GM12878 (cell line): Measurements from ENCODE around the gene CNTNAP2. TPM values are rescaled to one million over a fixed set of nuclear protein-coding genes. Genes with fewer than 3 reads are reported as not detected.

Experiments
- ATAC-seq: fragments of 200-7000 bp; cut with Tn5 transposase; 3 replicates; pipeline ENCODE4 v1.9.1; 2020; ENCODE audit warnings: mild to moderate bottlenecking, moderate library complexity
- BruUV-seq: library from RNA; stranded (reverse); fragments of 400-500 nt; replicated peaks from 2 replicates; lab custom pipeline; 2021; lab: Mats Ljungman, UMichigan
- CTCF ChIA-PET: fragments of 300-600 bp; sonication (Branson Sonifier 250); formaldehyde crosslinking; extraction: SDS; loops from one replicate; lab custom pipeline; 2021; ENCODE audit warnings: inconsistent platforms; lab: Yijun Ruan, JAX
- POLR2A ChIA-PET: fragments of 350-600 bp; formaldehyde crosslinking; extraction: SDS; loops from one replicate; lab custom pipeline; 2021; ENCODE audit warnings: inconsistent platforms; lab: Charles Lee
- RAD21 ChIA-PET: fragments of 300-600 bp; sonication (Branson Sonifier 250); formaldehyde crosslinking; loops from one replicate; lab custom pipeline; 2023; ENCODE audit warnings: antibody characterized with exemption; ENCODE audit not compliant: unreplicated experiment; lab: Charles Lee
- SMC1A ChIA-PET: fragments of 300-600 bp; sonication (Branson Sonifier 250); formaldehyde crosslinking; loops from one replicate; lab custom pipeline; 2023; ENCODE audit not compliant: unreplicated experiment, uncharacterized antibody; lab: Charles Lee
- DNase-seq: peaks from one replicate; pipeline ENCODE4 v3.0.0-alpha.2; 2011; ENCODE audit warnings: low read depth, low spot score
- FAIRE-seq: peaks from 3 replicates; lab custom pipeline; 2011; peaks lifted over from hg19 to GRCh38; lab: Jason Lieb, UNC
- H2AFZ ChIP-seq: 2 replicates; pipeline ENCODE4 v1.6.0; 2011; ENCODE audit warnings: low read depth, low read length, control low read depth; ENCODE audit not compliant: control insufficient read depth
- H3K27ac ChIP-seq: 2 replicates; pipeline ENCODE4 v1.5.1; 2011; ENCODE audit warnings: control low read depth; ENCODE audit not compliant: control insufficient read depth, insufficient read depth
- H3K27me3 ChIP-seq, 2 experiments: replicated peaks in 1 of 2; 2 replicates each; pipeline versions ENCODE4 v1.6.0 to v1.6.1; 2011; ENCODE audit warnings: low read length in 1 of 2; ENCODE audit not compliant: control insufficient read depth in 2 of 2, insufficient read depth in 2 of 2
- H3K36me3 ChIP-seq, 2 experiments: 2 replicates each; pipeline ENCODE4 v1.5.1; 2011; ENCODE audit warnings: low read length in 1 of 2; ENCODE audit not compliant: control insufficient read depth in 2 of 2, insufficient read depth in 2 of 2
- H3K4me1 ChIP-seq: 2 replicates; pipeline ENCODE4 v1.6.1; 2011; ENCODE audit warnings: mild to moderate bottlenecking, low read length, moderate library complexity, mixed read lengths; ENCODE audit not compliant: control insufficient read depth, insufficient read depth
- H3K4me2 ChIP-seq: 2 replicates; pipeline ENCODE4 v1.6.0; 2011; ENCODE audit warnings: control low read depth; ENCODE audit not compliant: control insufficient read depth, insufficient read depth
- H3K4me3 ChIP-seq: fragments of 200-600 bp; sonication (generic); 2 replicates; pipeline ENCODE4 v1.5.1; 2016
- H3K79me2 ChIP-seq: 2 replicates; pipeline ENCODE4 v1.6.0; 2011; ENCODE audit warnings: low read length; ENCODE audit not compliant: control insufficient read depth, insufficient read depth
- H3K9ac ChIP-seq: 2 replicates; pipeline ENCODE4 v1.8.0; 2011; ENCODE audit warnings: low read length, control low read depth, mixed read lengths; ENCODE audit not compliant: control insufficient read depth, insufficient read depth
- H3K9me3 ChIP-seq: replicated peaks from 3 replicates; pipeline ENCODE4 v1.5.1; 2011; ENCODE audit warnings: mild to moderate bottlenecking, low read length; ENCODE audit not compliant: control insufficient read depth, insufficient read depth
- H4K20me1 ChIP-seq: 2 replicates; pipeline ENCODE4 v1.6.0; 2011; ENCODE audit not compliant: control insufficient read depth, insufficient read depth
- BCL11A ChIP-seq: IDR thresholded peaks from 2 replicates; pipeline ENCODE4 v1.6.1; 2011; ENCODE audit warnings: low read depth, low read length
- ETV6 ChIP-seq, 2 experiments: fragments of 450-650 bp in 1 of 2; IDR thresholded peaks in 1 of 2; conservative IDR thresholded peaks in 1 of 2; 2 replicates each; pipeline ENCODE4 v1.6.1; 2014; ENCODE audit warnings: antibody characterized with exemption in 1 of 2, borderline replicate concordance in 1 of 2, low read depth in 1 of 2, mild to moderate bottlenecking in 1 of 2, moderate library complexity in 1 of 2
- KDM1A ChIP-seq: fragments of 200-600 bp; sonication (generic); IDR thresholded peaks from 2 replicates; pipeline ENCODE4 v1.6.1; 2016; ENCODE audit warnings: borderline replicate concordance
- ZNF24 ChIP-seq: fragments of 450-650 bp; IDR thresholded peaks from 2 replicates; pipeline ENCODE4 v1.6.1; 2017; ENCODE audit warnings: antibody characterized with exemption, mild to moderate bottlenecking
- WGBS: methylation state at CpG from one replicate; pipeline ENCODE4 v1.1.6; 2016; ENCODE audit warnings: low lambda C conversion rate; ENCODE audit not compliant: insufficient replicate concordance, insufficient coverage; ENCODE audit errors: missing lambda C conversion rate; 5-methylcytosine and 5-hydroxymethylcytosine counted together
- in situ Hi-C: fragments of 300-500 bp; cut with MboI; formaldehyde crosslinking; loops from 9 replicates; pipeline ENCODE4 v1.14.3; 2018; ENCODE audit warnings: mixed read lengths
- intact Hi-C: fragments of 100-400 bp; cut with micrococcal nuclease; formaldehyde crosslinking; loops from one replicate; pipeline ENCODE4 v1.14.2; 2022; ENCODE audit not compliant: unreplicated experiment
- polyA plus RNA-seq, 11 experiments: library from polyadenylated mRNA; depleted of rRNA in 4 of 11; unstranded in 6 of 11; stranded (reverse) in 5 of 11; fragments of >200 nt; fragmentation: Nextera tagmentation in 4 of 11; fragmentation: Illumina TruSeq in 1 of 11; extraction: Ambion mirVana in 4 of 11; extraction: Trizol in 1 of 11; gene quantifications; 1 replicate in 1 of 11; 2 replicates in 10 of 11; pipeline versions ENCODE4 v1.2.1 to v1.2.3, GENCODE V29; 2011 to 2016; ENCODE audit warnings: inconsistent platforms in 2 of 11, missing spikeins in 2 of 11, low read depth in 1 of 11
- total RNA-seq, 4 experiments: library from RNA; depleted of rRNA in 3 of 4; stranded (reverse); fragments of >200 nt in 3 of 4; fragmentation: Illumina TruSeq in 1 of 4; extraction: Trizol in 1 of 4; gene quantifications; 2 replicates each; pipeline versions ENCODE4 v1.2.1 to v1.2.3, GENCODE V29; 2013 to 2021
- TF ChIP-seq, protein P1 (sequence below): IDR thresholded peaks from 2 replicates; pipeline ENCODE4 v1.6.1; 2012; ENCODE audit warnings: low read depth, low read length, improper control_type of control experiment
- TF ChIP-seq, protein P2 (sequence below): fragments of 450-650 bp; IDR thresholded peaks from 2 replicates; pipeline ENCODE4 v1.6.1; 2016; ENCODE audit warnings: mild to moderate bottlenecking

CNTNAP2 gene
- total and polyA plus RNA-seq, 10 of the 15 experiments (the other 5 are each of a cell fraction or from before 2014, with no cell fraction given): 0.03 to 0.08 (median 0.03) TPM; not detected in 7

DNA sequence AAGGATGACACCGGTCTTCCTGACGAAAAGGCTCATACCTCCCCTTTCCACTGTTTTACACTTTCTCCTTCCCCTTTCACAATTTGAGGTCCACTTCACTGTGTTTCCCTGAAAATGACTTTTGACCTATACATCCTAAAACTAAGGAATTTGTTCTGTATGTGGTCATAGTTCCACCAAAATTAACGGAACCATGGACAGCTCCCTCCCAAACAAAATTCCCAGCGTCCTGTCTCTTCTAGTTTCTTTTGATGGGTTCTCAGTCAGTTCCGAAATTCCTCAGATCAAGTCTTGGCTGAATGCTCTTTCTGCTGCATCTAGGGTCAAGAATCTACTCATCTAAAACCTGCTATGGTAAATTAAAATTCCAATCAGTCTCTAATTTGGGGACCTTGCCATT lies 1191.9 kb downstream of the CNTNAP2 start:
- 39% methylated on average over 5 of the region's 5 CpGs for WGBS
- H3K9me3 ChIP-seq: no peaks in the 10 kb centered on the region
- H2AFZ ChIP-seq: no peak overlapping the region
- H3K27ac ChIP-seq: no peak overlapping the region
- H3K4me1 ChIP-seq: no peaks in the 10 kb centered on the region
- CTCF ChIA-PET: no interaction called here
- H4K20me1 ChIP-seq: no peaks in the 10 kb centered on the region
- no peak overlapping the region for H3K9ac ChIP-seq
- intact Hi-C loops (no loop called here), in situ Hi-C loops (no loop called here)
- FAIRE-seq (no peak), DNase-seq (no peak), ATAC-seq (no peak)
- POLR2A ChIA-PET: no interaction called here
- H3K36me3 ChIP-seq: no peaks in the 10 kb centered on the region
- RAD21 ChIA-PET: no interaction called here
- H3K4me3 ChIP-seq: no peak overlapping the region
- no peak for TF ChIP-seq ETV6 (conservative IDR thresholded peaks at IDR 0.05 in 1 of 2, IDR thresholded peaks at IDR 0.05 in 1 of 2; ENCODE audit: borderline replicate concordance in 1 of 2, low read depth in 1 of 2)
- TF ChIP-seq, protein P1, sequence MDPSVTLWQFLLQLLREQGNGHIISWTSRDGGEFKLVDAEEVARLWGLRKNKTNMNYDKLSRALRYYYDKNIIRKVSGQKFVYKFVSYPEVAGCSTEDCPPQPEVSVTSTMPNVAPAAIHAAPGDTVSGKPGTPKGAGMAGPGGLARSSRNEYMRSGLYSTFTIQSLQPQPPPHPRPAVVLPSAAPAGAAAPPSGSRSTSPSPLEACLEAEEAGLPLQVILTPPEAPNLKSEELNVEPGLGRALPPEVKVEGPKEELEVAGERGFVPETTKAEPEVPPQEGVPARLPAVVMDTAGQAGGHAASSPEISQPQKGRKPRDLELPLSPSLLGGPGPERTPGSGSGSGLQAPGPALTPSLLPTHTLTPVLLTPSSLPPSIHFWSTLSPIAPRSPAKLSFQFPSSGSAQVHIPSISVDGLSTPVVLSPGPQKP: no peak
- TF ChIP-seq, protein P2, sequence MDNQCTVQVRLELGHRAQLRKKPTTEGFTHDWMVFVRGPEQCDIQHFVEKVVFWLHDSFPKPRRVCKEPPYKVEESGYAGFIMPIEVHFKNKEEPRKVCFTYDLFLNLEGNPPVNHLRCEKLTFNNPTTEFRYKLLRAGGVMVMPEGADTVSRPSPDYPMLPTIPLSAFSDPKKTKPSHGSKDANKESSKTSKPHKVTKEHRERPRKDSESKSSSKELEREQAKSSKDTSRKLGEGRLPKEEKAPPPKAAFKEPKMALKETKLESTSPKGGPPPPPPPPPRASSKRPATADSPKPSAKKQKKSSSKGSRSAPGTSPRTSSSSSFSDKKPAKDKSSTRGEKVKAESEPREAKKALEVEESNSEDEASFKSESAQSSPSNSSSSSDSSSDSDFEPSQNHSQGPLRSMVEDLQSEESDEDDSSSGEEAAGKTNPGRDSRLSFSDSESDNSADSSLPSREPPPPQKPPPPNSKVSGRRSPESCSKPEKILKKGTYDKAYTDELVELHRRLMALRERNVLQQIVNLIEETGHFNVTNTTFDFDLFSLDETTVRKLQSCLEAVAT: no peak
- H3K4me2 ChIP-seq: no peak overlapping the region
- H3K27me3 ChIP-seq: no peaks in the 10 kb centered on the region
- BruUV-seq: no TSS peak
- no peaks in the 10 kb centered on the region for H3K79me2 ChIP-seq
- SMC1A ChIA-PET: no interaction called here

DNA sequence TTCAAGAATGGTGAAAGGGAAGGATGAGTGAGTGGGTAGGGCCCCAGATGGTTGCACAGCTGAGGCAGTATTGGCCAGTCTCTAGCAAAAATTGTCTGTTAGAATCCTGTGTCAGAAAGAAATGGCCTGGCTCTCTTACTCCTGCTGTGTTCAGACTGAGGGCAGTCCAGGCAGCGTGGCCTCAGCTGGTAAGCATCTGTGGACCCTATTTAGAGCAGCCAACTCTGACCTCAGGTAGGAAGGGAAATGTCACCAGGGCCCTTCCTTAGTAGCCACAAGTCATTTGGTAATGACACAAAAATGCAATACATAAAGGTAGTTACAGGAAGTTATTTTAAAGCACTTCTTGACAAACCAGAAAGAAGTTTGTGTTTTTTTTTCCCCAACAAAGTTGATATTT lies 1194.7 kb downstream of the CNTNAP2 start:
- H3K79me2 ChIP-seq: no peaks in the 10 kb centered on the region
- ATAC-seq (no peak), FAIRE-seq (no peak), DNase-seq (no peak)
- no peak overlapping the region for H2AFZ ChIP-seq
- SMC1A ChIA-PET: no interaction called here
- no peak overlapping the region for H3K27ac ChIP-seq
- CTCF ChIA-PET: no interaction called here
- no peak overlapping the region for H3K9ac ChIP-seq
- RAD21 ChIA-PET: no interaction called here
- no TSS peak for BruUV-seq
- POLR2A ChIA-PET: no interaction called here
- no peaks in the 10 kb centered on the region for H3K9me3 ChIP-seq
- H3K27me3 ChIP-seq: no peaks in the 10 kb centered on the region
- WGBS: 0% methylated on average over 1 of the region's 1 CpG
- TF ChIP-seq BCL11A (no peak), KDM1A (no peak), ZNF24 (no peak)
- no peaks in the 10 kb centered on the region for H4K20me1 ChIP-seq
- no peak overlapping the region for H3K4me3 ChIP-seq
- no peak overlapping the region for H3K4me2 ChIP-seq
- no peaks in the 10 kb centered on the region for H3K36me3 ChIP-seq
- intact Hi-C loops (no loop called here), in situ Hi-C loops (no loop called here)
- no peaks in the 10 kb centered on the region for H3K4me1 ChIP-seq
